OCI-LY1 (cell line): Measurements from ENCODE around the gene PHOX2A.

Experiments
- H2AFZ ChIP-seq: fragments of 200-600 bp; sonication (generic), shearing (Covaris generic); 2 replicates; pipeline ENCODE4 v1.6.0; 2014; ENCODE audit warnings: antibody characterized with exemption, mild to moderate bottlenecking, low read length
- H3F3A ChIP-seq: fragments of 200-600 bp; sonication (generic), shearing (Covaris generic); 2 replicates; pipeline ENCODE4 v1.6.0; 2014; ENCODE audit warnings: mild to moderate bottlenecking, antibody characterized with exemption, low read length, moderate library complexity; ENCODE audit not compliant: insufficient read depth
- H3K27ac ChIP-seq: fragments of 200-600 bp; sonication (generic); 2 replicates; pipeline ENCODE4 v1.5.1; 2014; ENCODE audit warnings: low read length, mixed run types, mild to moderate bottlenecking, low read depth; ENCODE audit not compliant: poor library complexity, severe bottlenecking
- H3K27me3 ChIP-seq: fragments of 200-600 bp; sonication (generic); 2 replicates; pipeline ENCODE4 v1.6.0; 2014; ENCODE audit warnings: antibody characterized with exemption, mild to moderate bottlenecking, low read length, moderate library complexity; ENCODE audit not compliant: insufficient read depth
- H3K36me3 ChIP-seq: fragments of 200-600 bp; sonication (generic); 2 replicates; pipeline ENCODE4 v1.6.1; 2014; ENCODE audit warnings: mild to moderate bottlenecking, antibody characterized with exemption, low read length, moderate library complexity, mixed read lengths; ENCODE audit not compliant: insufficient read depth
- H3K4me1 ChIP-seq: fragments of 200-600 bp; sonication (generic); 2 replicates; pipeline ENCODE4 v1.5.1; 2014; ENCODE audit warnings: mild to moderate bottlenecking, low read length, moderate library complexity; ENCODE audit not compliant: insufficient read depth, severe bottlenecking
- H3K4me2 ChIP-seq: fragments of 200-600 bp; sonication (generic), shearing (Covaris generic); 2 replicates; pipeline ENCODE4 v1.6.1; 2014; ENCODE audit warnings: low read length
- H3K4me3 ChIP-seq: fragments of 200-600 bp; sonication (generic); 2 replicates; pipeline ENCODE4 v1.5.1; 2014; ENCODE audit warnings: low read length, low read depth, mild to moderate bottlenecking, mixed read lengths; ENCODE audit not compliant: poor library complexity, severe bottlenecking
- H3K79me2 ChIP-seq: fragments of 200-600 bp; shearing (Covaris generic); 2 replicates; pipeline ENCODE4 v1.6.1; 2016; ENCODE audit warnings: mixed run types, low read length, mixed read lengths; ENCODE audit not compliant: insufficient read depth
- H3K9ac ChIP-seq: fragments of 200-600 bp; sonication (generic), shearing (Covaris generic); 2 replicates; pipeline ENCODE4 v1.6.1; 2014; ENCODE audit warnings: mild to moderate bottlenecking, low read length, mixed read lengths
- H3K9me2 ChIP-seq: fragments of 200-600 bp; sonication (generic), shearing (Covaris generic); 2 replicates; pipeline ENCODE4 v1.6.1; 2014; ENCODE audit warnings: low read depth, mild to moderate bottlenecking, low read length, mixed read lengths
- H3K9me3 ChIP-seq: fragments of 200-600 bp; shearing (Covaris generic); 2 replicates; pipeline ENCODE4 v1.6.1; 2014; ENCODE audit warnings: low read length, mixed read lengths
- H4K20me1 ChIP-seq: fragments of 200-600 bp; sonication (generic), shearing (Covaris generic); 2 replicates; pipeline ENCODE4 v1.6.0; 2016; ENCODE audit warnings: mild to moderate bottlenecking, low read length; ENCODE audit not compliant: insufficient read depth
- CTCF ChIP-seq: fragments of 200-600 bp; sonication (generic), shearing (Covaris generic); IDR thresholded peaks from 2 replicates; pipeline ENCODE4 v1.5.1; 2017; ENCODE audit warnings: mild to moderate bottlenecking, antibody characterized with exemption, low read length, moderate library complexity, mixed read lengths
- EZH2 ChIP-seq: fragments of 200-600 bp; sonication (generic), shearing (Covaris generic); IDR thresholded peaks from 2 replicates; pipeline ENCODE4 v1.8.0; 2017; ENCODE audit warnings: borderline replicate concordance, mixed run types, mild to moderate bottlenecking, antibody characterized with exemption, low read length, moderate library complexity, mixed read lengths

PHOX2A gene

DNA sequence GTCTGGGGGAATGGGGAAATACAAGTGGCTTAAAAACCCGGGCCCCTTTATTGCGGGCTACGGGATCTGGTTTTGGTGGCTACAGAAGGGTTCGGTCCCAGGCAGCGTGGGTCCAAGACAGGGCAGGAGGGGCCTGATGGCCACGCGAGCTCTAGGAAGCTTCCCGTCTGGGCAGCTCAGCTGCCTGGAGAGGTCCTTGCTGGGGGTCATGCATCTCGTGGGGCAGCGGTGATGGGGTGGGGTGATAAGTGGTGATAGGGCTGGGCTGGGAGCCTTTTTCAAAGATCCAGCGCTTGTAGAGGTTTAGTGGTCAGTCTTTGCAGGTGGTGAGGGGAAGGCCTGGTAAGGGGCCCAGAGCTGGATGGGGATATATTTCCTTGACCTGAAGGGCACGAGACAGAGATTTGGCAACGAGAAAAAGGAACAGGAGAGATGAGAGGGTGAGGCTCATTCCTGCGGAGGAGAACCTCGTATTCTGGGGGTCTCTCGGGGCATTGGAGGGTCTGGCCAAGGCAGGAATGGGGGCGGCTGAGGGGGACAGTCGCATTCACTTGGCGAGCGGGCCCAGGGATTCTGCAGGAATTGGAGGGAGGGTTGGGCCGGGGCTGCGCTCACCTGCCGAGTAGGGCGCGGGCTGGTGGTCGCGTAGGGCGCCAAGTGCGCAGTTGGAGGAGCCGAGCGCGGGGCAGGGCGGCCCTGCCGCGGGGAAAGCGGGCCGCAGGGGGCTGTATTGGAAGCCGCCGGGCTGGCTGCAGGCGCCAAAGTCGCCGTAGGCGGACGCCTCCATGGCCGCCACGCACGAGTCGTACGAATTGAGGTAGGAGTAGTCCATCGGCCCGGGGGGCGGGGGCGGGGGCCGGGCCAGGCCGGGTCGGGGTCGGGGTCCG is 560 bp downstream of the PHOX2A start:
- Histone ChIP-seq H3K4me2 (no peak overlapping the region), H2AFZ (no peak overlapping the region), H3K36me3 (peaks cover 5% of the 10 kb centered on the region), H3K79me2 (no peaks in the 10 kb centered on the region), H3K27me3 (no peaks in the 10 kb centered on the region), H3K9ac (no peak overlapping the region), H3K4me1 (no peaks in the 10 kb centered on the region), H3K9me3 (no peaks in the 10 kb centered on the region), H4K20me1 (no peaks in the 10 kb centered on the region), H3K27ac (no peak overlapping the region), H3K4me3 (no peak overlapping the region), H3F3A (no peaks in the 10 kb centered on the region), H3K9me2 (no peaks in the 10 kb centered on the region)
- TF ChIP-seq EZH2: no peak
- TF ChIP-seq CTCF: no peak

- no peak overlapping the region for H3K27ac ChIP-seq
- no peak for TF ChIP-seq CTCF
- TF ChIP-seq EZH2: no peak
- no peaks in the 10 kb centered on the region for H3K27me3 ChIP-seq
- no peak overlapping the region for H3K4me2 ChIP-seq
- H3K79me2 ChIP-seq: no peaks in the 10 kb centered on the region
- peaks cover 17% of the 10 kb centered on the region for H3K36me3 ChIP-seq
- H3K4me3 ChIP-seq: no peak overlapping the region
- H3F3A ChIP-seq: no peaks in the 10 kb centered on the region
- no peak overlapping the region for H2AFZ ChIP-seq
- no peaks in the 10 kb centered on the region for H3K4me1 ChIP-seq
- no peaks in the 10 kb centered on the region for H3K9me3 ChIP-seq
- H4K20me1 ChIP-seq: no peaks in the 10 kb centered on the region
- H3K9ac ChIP-seq: no peak overlapping the region
- no peaks in the 10 kb centered on the region for H3K9me2 ChIP-seq
These were observed 1.8 kb downstream of the PHOX2A start for GRCh38 chr11:72242141-72242540.

DNA sequence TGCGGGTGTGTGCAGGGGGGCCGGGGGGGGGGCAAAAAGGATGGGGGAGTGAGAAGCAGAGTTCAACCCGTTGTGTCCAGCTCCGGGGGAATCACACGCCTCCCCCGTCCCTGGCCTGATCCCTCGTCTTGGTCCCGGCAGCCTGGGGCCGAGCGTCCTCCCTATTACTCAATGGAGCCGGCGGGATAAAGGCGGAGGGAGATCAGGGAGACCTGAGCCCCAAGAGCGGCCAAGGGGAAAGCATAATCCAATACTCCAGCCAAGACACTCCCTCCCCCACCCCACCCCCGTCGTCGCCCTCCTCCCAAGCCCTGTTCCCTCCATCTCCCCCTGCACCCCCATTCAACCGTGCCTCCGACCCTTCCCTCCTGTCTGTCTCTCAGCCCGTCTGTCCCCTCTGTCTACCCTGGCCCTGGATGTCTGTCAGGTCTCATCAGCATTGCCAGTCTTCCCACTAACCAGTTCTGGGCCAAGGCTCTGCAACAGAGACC is 2.6 kb downstream of the PHOX2A start:
- Histone ChIP-seq H3K9me3 (no peaks in the 10 kb centered on the region), H2AFZ (no peak overlapping the region), H3K9me2 (no peaks in the 10 kb centered on the region), H3K27me3 (no peaks in the 10 kb centered on the region), H3K4me2 (no peak overlapping the region), H4K20me1 (no peaks in the 10 kb centered on the region), H3K27ac (no peak overlapping the region), H3F3A (no peaks in the 10 kb centered on the region), H3K9ac (no peak overlapping the region), H3K79me2 (no peaks in the 10 kb centered on the region), H3K36me3 (peaks cover 25% of the 10 kb centered on the region), H3K4me3 (no peak overlapping the region), H3K4me1 (no peaks in the 10 kb centered on the region)
- no peak for TF ChIP-seq CTCF
- no peak for TF ChIP-seq EZH2
